C1 segment of cervical spinal cord (tissue), 14 donors: ENCODE data around the gene MAPKAPK3.

ENCODE experiments used
- DNase-seq, 14 donors: peaks; one replicate each; lab custom pipeline; 2025; lab: John Stamatoyannopoulos, UW

Gene MAPKAPK3

DNA sequence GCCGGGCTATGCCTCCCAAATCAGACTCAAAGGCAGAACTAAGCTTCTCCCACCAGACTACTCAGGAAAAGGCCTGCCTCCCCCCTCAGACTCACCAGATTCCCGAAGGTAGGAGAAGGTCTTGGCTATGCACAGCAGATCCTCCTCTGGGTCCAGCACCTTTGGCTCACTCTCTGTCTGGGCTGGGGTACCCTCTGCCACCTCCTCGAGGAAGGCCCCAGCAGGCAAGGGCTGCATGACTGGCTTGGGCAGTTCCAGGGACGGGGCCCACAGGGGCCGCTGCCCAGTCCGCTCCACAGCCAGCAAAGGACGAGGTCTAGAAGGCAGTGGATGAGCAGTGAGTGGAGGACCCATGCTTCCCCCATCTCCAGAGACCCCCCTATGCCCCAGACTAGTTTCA lies 8.7 kb upstream of the MAPKAPK3 start:
- DNase-seq = no peak

DNA sequence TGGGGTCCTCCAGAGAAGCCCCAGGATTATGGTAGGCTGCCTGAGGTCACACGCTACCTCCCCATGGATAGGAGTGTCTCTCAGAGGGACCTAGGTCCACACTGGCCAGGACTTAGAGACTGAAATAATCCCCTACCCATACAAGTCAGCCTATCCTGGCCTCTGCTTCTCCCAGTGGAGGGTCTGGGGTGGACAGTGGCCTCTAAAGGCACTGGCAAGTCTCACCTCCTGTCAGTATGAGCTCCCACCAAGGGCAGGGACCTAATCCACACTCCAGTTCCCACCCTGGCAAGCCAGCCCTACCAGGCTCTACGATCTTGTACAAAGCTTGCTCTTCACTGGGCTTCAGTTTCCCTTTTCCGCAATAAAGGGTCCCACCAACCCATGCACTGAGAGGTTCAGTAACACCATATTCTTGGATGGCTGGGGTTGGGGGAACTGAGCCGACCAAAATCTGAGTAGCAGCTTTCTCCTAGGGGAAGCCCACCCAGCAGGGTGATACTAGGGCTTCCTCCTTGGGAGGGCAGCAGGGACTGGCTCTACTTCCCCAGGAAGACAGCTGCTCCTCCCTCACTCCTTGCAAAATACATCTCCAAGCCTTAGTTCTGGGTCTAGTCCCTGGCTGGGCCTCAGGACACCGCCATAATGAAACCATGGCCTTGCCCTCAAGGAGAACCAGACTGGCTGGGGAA lies 7.7 kb upstream of the MAPKAPK3 start:
- no peak for DNase-seq

DNA sequence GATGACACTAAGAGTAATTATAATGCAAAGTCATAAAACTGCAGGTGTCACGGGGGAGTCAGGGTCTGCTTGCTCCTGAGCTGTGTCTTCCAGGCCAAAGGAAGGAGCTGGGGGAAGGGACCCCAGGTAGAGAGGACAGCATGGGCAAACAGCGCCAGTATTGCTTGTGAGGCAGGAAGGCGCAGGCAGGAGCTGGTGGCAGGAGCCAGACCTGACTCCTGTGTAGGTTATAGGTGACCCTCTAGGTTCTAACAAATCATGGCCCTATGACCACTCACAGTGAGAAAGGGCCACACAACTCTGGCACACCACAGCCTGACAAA lies 7.2 kb upstream of the MAPKAPK3 start:
- no peak for DNase-seq

DNA sequence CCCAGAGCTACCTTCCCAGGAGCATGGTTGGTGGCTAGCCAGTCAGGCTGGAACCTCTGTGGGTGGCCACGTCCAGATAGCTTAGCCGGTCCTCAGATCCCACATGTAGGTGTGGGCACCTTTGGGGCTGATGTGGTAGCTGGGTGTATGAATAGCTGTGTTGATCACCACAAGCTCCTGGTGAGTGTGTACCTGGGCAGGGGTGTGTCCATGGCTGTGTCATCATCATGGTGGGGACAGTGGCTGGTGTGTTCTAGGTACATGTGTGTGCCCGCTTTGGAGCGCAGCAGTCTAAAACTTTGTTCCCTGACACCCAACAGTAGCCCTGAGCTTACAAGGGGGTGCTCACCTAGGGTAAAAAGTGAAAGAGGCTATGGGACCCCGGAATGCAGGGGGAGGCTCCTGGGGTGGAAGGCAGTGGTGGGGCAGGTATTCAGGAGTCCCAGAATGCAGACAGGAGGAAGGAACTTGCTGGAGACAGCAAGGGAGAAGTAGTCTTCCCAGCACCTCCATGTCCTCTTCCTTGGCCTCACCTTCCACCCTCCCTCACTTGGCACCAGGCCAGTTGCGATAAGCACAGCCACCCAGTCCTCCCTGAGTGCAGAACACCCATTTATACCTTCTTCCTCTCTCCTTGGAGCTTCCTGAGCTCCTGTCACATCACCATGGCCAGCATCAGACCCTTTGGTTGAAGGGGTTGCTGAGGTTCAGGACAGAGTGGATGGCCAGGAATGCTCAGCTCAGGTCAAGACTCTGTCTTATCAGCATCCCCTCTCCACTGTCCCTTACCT lies 6.6 kb upstream of the MAPKAPK3 start:
- no peak for DNase-seq

DNA sequence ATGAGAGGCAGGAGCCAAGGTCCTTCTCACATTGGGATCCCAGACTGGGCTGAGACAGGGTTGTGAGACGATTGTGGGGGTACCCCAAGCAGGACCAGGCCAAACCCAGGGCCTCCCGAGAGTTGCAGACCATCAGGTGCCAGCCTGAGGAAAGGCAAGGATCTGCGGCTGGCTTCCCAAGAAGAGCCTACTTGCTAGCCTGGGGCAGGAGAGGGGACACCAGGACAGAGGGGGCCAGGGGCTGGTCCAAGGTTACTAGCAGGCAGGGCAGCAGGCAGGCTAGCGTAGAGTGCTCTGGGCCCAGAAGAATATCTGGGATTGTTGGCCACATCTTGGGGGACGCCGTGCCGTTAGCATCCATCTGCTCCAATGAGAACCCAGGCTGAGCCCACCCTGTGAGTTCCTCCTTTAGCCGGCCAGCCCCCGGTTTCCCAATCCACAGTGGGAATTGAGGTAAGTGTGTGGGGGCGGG lies 5.9 kb upstream of the MAPKAPK3 start:
- DNase-seq = no peak

DNA sequence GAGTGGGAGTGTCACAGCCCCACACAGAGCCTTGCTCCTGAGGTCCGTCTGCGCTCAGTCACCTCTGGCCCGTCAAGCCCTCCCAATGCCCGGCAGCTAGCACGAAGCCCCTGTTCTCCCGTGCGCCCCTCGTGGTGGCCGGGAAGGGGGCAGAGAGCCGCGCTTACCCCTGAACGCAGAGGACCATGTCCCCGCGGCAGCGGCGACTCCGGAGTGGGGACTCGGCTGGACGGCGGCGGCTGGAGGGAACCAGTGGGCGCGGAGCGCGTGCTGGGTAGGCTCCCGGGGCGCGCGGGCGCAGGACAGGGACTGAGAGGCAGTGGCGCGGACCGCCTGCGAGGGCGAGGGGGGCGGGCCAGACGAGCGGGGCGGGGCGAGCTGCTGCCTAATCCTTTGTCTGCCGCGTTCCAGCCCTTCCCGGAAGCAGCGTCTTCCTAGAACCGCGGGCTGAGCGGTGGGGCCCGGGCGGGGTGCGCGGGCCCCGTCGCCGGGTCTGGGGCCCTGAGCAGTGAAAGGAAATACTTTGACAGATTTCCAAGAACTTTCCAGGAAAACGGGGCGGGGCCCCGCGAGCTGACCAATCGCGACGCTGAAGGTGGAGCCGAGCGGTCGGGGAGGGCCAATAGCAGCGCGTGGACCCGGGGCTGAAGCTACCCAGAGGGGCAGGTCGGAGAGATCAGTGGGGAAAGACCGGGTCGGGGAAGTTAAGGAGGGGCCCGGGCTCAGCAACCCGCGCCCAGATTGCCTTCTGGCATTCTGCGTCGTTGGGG lies 5.3 kb upstream of the MAPKAPK3 start, which contains the start of gene CISH:
TSS of gene CISH (minus strand) at position 311 of the 770 bp plus-strand sequence. CDS start at position 187, 124 bp downstream.
- peak; percentile 40 to 92 (median 81) for DNase-seq

DNA sequence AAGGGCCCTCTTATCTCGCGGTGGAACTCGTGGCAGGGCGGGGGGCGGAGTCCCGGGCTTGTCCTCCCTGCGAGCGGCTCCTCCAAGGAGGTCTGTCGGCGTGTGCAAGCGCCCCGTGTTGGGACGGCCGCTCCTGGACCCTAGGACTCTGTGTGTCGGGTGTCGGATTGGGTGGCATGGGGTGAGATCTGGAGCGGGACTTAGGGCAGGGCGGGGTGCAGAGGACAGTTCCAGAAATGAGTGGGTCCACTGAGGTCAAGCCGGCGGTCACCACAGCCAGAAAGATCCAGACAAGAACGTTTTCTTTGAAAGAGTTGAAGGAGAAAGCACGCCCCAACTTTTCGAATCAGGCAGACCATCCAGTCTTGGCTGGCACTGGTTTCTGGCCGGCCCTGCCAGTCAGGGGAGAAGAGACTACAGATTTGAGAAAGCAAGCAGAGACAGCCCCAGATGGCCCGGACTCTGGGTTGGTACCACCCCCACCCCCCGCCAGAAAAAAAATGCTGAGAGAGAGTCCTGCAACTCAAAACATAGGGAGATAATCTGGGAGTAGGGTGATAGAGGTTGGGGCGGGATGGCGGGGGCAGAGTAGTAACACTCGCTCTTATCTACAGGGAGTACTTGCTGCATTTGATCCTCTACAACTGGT lies 4.6 kb upstream of the MAPKAPK3 start:
- DNase-seq = no peak

DNA sequence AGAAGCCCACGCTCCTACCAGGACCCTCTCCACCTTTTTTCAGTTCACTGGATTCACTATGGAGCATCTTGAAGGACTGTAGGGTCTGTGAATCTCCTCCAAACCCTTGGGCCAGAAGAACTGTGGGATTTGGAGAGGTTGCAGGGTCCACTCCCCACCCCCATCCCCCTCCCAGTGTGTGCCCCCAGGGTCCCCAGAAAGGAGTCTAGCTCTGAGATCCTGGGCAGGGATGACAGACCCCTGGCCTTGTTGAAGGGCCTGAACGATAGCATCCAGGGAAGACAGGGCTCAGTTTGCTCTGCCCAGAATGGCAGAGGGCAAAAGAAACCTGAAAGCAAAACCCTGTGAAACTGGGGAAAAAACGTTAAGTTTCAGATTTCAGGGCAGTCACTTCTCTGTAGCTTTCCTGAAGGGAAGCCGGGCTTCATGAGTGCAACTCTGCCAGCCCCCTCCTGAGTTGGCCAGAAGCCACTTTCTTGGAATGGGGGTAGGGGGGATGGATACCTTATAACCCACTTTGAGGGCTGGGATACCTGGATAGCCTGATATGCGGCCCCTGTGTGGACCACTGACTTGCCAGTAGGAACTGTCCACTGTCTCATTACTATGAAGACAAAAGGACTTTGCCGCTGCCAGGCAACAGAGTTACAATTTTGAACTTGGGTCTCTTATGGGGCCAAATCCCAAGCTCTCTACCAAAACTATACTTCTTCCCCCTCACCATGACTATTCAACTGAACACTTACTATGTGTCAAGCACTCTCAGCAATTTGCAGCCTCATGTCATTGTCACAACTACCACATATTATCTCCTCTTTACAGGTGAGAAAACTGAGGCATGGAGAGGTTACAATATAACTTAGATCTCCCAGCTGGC lies 3.7 kb upstream of the MAPKAPK3 start:
- no peak for DNase-seq

DNA sequence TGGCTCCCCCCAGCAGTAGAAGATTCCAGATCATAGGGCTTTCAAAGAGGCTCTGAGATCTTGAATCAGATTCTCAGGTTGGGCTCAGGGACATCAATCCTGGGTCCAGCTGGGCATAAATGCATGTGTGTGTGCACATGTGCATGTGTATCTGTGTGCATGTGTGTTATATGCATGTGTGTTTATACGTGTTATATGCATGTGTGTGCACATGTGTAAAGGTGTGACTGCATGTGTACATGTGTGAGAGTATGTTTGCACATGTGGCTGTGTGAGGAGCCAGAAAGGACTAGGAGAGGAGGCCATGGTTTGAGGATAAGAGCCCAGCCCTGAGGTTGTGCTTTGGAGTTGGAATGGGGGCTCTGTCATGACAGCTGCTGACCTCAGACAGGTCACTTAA lies 1.8 kb upstream of the MAPKAPK3 start:
- DNase-seq = no peak

DNA sequence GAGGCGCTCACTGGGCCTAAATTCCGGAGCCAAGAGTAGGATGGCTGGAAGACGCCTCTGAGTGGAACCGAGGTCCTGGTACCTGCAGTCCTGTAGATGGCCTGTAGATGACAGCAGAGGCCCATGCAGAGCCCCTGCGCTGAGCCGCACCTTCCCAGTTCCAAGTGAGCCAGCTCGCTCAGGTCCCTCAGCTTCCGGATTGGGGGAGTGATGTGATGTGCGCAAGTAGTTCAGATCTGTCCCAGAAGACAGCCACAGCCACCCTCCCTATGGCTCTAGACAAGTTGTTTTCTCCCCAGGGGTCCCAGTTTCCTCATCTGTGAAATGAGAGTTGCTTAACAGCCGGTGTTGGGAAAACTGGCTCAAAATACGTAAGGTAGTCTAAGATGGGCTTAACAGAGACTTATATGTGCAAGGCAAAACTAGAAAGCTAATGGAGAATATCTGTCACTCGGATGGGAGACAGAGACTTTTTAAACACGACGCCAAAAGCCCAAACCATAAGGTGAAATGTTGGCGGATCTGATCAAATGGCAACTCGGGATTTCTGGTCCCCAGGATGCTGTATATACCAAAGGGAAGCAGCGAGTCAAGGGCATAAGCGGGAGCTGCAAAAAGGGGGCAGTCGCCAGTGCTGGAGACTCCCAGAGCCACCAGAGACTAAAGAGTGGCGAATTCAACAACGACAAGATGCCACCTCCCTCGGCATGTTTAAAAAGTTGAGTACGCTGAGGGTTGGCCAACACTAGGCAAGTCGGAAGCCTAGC lies 765 bp upstream of the MAPKAPK3 start:
- peak in 12 of 14 donors; percentile 33 to 77 (median 70) for DNase-seq

DNA sequence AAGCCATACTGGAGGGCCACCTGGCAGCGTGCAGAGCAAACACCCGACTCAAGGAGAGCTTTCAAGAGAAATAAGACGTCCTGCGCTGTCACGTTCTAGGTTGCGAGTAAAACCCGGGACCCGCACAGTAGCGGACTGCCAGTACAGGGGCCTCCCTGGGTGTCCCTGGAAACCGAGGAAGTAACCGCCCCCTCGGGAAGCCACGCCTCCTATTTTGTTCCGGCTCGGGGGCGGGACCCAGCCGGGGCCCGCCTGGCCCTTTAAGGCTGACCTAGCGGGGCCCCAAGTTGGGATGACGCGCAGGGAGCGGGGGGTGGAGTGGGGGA lies 218 bp upstream of the MAPKAPK3 start:
- peak; percentile 19 to 91 (median 78) for DNase-seq

DNA sequence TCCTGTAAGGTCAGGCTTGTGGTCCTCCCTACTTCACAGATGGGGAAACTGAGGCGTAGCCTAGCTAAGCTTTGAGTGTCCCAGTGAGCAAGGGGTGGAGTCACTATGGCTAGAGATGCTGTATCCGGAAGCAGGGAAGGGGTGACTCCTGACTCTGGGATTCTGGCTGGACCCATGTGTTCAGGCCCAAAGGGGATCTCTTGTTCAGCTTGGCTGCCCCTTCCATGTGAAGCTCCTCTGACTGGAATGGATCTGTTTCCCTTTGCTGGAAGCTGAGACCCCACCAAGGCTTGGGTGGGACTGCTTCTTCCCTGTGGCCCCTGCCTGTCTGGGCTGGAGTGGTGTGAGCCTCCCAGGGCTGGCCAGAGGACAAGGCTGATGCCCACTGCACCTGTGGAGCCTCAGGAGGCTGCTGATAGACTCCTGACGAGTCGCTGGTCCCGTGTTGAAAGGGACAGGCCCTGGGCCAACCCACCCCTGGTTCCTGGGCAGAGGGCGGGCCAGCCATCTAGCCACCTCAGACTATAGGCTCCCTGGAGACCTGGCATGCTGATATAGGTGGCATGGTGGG lies 1.0 kb downstream of the MAPKAPK3 start:
- no peak for DNase-seq

DNA sequence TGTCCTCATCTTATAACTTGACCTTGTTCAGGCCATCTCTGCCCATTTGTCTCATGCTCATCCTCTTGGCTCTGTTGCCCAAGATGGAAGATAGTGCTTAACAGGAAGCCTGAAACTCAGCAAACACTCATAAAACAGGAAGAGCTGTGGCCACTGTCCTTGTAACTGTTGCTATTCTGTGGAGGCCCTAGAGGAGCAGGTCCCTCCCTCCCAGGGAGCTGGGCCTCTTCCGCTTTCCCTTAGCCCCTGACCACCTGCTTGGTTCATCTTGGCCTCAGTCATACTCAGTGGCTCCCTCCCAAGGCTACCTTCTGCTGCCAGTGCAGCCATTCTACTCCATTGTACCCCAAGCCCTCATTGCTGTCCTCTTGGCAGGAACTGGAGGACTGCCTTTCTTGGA lies 3.5 kb downstream of the MAPKAPK3 start:
- peak in 7 of 14 donors; percentile 23 to 81 (median 50) for DNase-seq

DNA sequence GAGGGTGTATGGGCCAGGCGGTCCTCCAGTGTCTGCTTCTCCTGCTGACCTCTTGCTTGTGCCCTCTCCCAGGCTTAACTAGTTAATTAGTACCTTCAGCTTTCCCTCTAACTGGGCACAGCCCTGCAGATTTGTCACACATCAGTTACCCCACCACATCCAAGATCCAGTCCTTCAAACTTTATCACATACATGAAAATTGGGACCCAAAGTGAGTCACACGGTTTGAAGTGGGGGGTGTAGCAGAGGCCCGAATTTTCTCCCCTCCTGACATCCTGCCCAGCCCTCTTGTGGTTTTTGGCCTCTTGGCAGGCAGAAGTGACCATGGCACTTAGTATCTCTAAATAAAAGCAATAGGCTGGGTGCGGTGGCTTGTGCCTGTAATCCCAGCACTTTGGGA lies 3.9 kb downstream of the MAPKAPK3 start:
- no peak for DNase-seq

DNA sequence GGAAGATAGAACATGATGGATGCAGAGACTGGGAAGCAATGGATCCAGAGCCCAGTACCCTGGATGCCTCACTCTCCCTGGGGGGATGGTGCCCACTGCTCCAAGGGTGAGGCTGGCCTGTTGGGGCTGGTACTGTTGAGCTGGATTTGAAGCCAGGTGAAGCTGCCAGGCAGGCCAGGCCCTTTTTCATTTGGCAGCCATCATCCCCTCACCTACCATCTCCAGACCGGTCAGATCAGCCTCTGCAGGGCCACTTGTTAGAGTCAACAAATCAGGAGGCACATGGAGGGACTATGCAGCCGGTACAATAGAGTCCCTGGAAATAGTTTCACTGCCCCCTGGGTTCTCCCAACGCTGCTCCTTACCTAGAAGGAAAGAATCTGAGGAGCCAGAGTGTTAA lies 5.9 kb downstream of the MAPKAPK3 start:
- DNase-seq = no peak

DNA sequence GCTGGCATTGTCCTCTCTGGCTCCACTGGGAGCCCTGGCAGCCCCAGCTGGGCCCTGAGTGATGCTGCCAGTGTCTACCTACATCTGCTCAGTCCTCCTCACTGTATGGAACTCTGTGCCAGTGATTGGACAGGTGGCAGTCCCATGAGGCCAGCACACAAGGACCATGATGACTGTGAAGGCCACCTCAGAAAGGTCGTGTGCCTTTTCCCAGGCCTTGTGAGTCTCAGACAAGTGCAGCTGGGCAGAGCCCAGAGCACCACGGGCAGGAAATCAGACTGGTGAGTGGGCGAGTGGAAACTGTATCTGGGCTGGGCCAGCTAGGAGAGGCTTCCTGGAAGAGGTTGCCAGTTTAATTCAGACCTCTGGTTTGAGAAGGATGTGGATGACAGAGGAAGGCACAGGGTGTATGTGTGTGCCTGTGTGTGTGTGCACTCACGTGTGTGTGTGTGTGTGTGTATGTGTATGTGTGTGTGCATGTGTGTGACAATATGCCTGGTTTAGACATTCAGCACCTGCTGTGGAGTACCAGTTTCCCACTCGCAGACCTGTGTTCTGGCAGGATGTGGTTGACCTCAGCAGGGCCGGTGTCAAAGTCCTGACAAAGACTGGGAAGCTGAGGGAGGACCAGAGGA lies 7.0 kb downstream of the MAPKAPK3 start:
- DNase-seq = no peak

DNA sequence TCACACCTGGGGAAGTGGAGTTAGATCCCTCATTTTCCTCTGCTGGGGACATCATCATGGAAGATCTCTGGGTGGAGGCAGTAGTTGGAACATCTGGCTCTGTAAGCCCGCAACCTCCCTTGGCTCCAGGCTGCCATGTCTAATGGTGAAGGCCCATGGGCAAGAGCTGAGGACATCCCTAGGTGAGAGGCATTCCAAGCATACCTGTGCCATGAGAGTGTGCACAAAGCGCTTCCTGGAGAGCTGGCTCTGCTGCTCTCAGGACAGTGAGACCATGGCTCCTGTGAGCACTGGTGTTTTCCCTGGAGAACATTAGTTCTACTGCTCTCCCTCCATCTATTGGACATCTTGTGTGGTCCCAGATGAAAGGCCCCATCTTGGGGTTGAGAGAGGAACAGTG lies 7.7 kb downstream of the MAPKAPK3 start:
- DNase-seq = no peak

DNA sequence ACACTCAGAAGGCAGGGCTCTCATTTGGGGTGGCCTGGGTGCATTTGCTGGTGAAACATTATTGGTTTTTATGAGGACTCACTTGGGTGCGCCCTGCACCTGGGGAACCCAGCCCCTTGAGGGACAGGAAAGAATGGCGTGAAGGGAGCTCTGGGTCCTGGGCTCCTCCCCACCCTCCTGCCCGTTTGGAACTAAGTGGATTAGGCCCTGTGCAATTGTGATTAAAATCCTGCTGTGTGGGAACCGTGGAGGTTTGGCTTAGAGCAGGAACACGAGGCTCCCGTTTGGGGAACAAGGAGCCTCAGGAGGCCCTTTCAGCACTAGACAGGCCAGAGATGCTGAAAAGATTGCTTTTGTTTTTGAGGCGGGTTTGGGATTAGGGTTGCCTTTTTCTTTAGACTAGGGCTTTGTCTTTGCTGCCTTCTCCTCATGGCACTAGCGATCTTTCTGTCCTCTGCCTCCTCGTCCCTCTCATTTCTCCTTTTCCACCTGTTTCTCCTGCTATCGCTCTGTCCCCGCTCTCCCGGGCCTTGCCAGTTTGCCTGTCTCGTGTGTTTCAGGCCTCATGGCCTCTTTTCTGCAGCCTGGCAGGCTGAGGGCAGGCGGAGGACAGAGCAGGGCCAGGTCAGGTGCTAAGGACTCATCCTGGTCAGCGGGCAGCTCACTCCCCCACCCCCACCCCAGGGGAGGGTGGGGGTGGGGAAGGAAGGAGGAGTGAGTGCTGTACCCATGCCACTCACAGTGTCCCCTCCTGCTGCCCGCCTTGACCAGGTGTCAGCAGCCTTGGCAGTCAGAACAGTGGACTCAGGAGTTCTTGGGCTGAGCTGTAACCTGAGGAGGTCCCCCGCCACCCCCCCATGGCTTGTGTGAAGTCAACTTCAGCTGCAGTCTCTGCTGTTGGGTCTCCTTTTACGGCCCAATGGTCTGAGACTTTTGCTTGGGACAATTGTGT lies 8.6 kb downstream of the MAPKAPK3 start:
- no peak for DNase-seq
